PFSK-1 (cell line): Measurements from ENCODE around the gene IKBIP.

Experiments used
- POLR2AphosphoS5 ChIP-seq: IDR thresholded peaks from 2 replicates; pipeline ENCODE4 v1.6.1; 2012; ENCODE audit warnings: low read depth, mild to moderate bottlenecking, control low read depth, low read length, moderate library complexity
- REST ChIP-seq, 2 experiments: IDR thresholded peaks; 2 replicates each; pipeline versions ENCODE4 v1.6.1 to v1.8.0; 2011 to 2012; ENCODE audit warnings: low read depth in 2 of 2, low read length in 2 of 2, control low read depth in 1 of 2, inconsistent platforms in 1 of 2, mild to moderate bottlenecking in 1 of 2, moderate library complexity in 1 of 2; ENCODE audit not compliant: insufficient read depth in 1 of 2
- TAF1 ChIP-seq: IDR thresholded peaks from 2 replicates; pipeline ENCODE4 v1.6.1; 2012; ENCODE audit warnings: low read length, control low read depth, borderline replicate concordance; ENCODE audit not compliant: insufficient read depth

GRCh38 chr12:98656289-98657101 is 11.9 kb upstream of the IKBIP start:
- no peak for TF ChIP-seq REST (IDR thresholded peaks at IDR 0.05; ENCODE audit: insufficient read depth in 1 of 2, low read depth in 2 of 2, low read length in 2 of 2)
- TF ChIP-seq POLR2AphosphoS5, result no peak
- no peak for TF ChIP-seq TAF1
